ENCODE measurements around the gene SMARCD3.

The SMARCD3 gene

GRCh38 chr7:151244196-151244840 is 4.2 kb downstream of the SMARCD3 start:
- peaks cover 34 to 51% of the 10 kb centered on the region in 2 experiments for H3K4me1 ChIP-seq (ENCODE audit: control insufficient read depth in 1 of 2, insufficient read depth in 1 of 2, low read depth in 1 of 2, low read length in 1 of 2)
- peaks cover 72% of the 10 kb centered on the region for H3K27me3 ChIP-seq
- TF ChIP-seq CTCF (IDR thresholded peaks at IDR 0.05) = peak; percentile 92
- no peak overlapping the region for H3K27ac ChIP-seq
- peak overlapping the region in 1 of 2 experiments; percentile 46 for H3K4me3 ChIP-seq (ENCODE audit: low read depth in 1 of 2, low read length in 1 of 2)
- peaks cover 15% of the 10 kb centered on the region for H3K36me3 ChIP-seq
- H3K9me3 ChIP-seq = no peaks in the 10 kb centered on the region

DNA sequence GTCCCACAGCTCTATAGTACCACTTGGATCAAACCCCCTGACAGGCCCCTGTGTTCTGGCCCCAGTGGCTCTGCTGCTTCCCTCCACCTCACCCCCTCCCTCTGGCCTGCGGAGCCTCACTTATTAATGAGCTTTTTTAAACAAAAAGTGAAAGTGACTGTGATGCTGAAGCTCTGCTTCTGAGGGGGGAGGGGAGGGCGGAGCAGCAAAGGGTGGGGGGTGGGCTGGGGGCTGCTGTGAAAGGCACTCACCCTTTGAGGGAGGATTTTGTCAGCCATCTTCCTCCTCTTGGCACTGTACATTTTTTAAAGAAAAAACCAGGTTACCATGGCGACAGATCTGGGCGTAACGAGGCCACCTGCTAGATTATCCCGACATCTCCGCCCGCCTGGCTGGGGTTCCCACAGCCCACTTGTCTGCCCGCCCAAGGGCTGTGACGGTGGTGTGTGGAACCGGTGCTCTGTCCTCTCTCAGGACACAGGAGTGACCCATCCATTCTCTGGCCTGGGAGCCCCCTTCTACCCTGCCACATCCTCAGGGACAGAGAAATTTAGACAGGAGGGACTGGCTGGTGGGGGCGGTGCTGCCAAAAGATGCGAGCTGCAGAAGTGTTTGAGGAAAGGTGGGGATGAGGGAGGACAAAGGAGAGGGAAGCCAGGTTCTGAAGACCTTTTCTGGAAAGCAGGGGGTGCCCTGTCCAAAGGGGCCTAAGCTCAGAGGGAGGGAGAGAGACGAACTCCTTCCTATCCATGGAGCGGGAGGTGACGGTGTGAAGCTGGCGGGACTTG is 4.9 kb downstream of the SMARCD3 start:
- Histone ChIP-seq H3K4me3 (ENCODE audit: low read depth in 1 of 2, low read length in 1 of 2) (peak overlapping the region; percentile 24 to 46), H3K36me3 (peaks cover 22% of the 10 kb centered on the region), H3K4me1 (ENCODE audit: control insufficient read depth in 1 of 2, insufficient read depth in 1 of 2, low read depth in 1 of 2, low read length in 1 of 2) (peaks cover 28 to 44% of the 10 kb centered on the region in 2 experiments), H3K27me3 (peaks cover 64% of the 10 kb centered on the region), H3K27ac (no peak overlapping the region), H3K9me3 (no peaks in the 10 kb centered on the region)
- no peak for TF ChIP-seq CTCF (IDR thresholded peaks at IDR 0.05)

DNA sequence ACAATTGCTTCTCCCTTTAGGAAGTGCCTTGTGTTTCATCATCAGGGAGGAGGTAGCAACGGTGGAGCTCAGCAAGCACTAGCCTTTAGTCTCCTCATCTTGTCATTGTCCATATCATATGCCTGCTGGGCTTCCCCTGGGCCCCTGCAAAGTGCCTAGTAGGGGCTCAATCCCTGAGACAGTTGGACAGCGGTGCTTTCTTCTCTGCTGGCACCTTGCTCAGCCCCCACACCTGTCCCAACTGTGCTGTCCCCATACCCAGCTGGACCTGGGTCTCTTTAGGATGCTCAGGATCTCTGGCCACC is 5.5 kb downstream of the SMARCD3 start:
- TF ChIP-seq CTCF (IDR thresholded peaks at IDR 0.05) = no peak
- Histone ChIP-seq H3K4me1 (ENCODE audit: control insufficient read depth in 1 of 2, insufficient read depth in 1 of 2, low read depth in 1 of 2, low read length in 1 of 2) (peaks cover 28 to 38% of the 10 kb centered on the region in 2 experiments), H3K4me3 (ENCODE audit: low read depth in 1 of 2, low read length in 1 of 2) (peak overlapping the region in 1 of 2 experiments; percentile 46), H3K27me3 (peaks cover 58% of the 10 kb centered on the region), H3K9me3 (no peaks in the 10 kb centered on the region), H3K27ac (no peak overlapping the region), H3K36me3 (peaks cover 28% of the 10 kb centered on the region)

DNA sequence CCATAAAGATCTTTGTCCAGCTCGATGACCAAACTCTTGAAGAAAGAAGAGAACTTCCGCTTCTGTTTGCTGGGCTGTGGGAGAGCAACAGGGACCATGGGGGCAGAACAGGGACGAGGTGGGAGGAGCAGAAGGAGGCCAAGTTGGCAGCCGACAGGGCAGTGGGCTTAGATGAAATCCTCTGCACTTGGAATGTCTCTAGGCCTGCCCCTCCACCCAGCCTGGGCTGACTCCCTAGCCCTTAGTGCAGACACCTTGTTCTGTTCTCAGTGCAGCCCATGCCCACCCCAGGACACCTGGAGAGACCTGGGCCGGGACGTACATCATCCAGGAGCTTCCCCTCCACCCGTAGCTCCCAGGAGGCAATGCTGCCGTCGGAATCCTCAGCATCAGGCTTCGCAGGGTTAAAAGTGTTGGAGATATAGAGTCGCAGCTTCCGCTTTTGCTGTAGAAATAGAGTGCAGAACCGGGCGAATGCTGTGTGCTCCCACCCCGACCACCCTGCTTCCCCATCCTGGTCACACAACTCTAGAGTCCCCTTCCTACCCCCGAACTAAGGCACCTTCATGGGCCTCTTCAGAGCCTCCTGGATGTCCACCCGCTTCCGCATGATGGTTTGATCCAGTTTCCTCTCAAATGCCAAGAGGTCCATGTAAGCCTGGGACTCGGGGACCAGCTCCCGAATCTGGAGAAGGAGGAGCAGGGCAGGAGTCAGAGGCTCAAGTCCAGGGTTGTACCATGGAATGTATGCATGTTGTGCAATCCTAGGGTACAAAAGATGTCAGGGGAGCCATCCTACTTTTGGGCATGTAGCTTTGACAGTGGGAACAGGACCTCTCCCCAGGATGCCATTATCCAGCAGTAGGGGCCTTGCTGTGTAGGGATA is 6.1 kb downstream of the SMARCD3 start:
- no peak overlapping the region for H3K27ac ChIP-seq
- H3K36me3 ChIP-seq = peaks cover 34% of the 10 kb centered on the region
- H3K9me3 ChIP-seq = no peaks in the 10 kb centered on the region
- no peak overlapping the region for H3K4me3 ChIP-seq (ENCODE audit: low read depth in 1 of 2, low read length in 1 of 2)
- TF ChIP-seq CTCF (IDR thresholded peaks at IDR 0.05) = no peak
- H3K4me1 ChIP-seq (ENCODE audit: control insufficient read depth in 1 of 2, insufficient read depth in 1 of 2, low read depth in 1 of 2, low read length in 1 of 2) = peaks cover 28 to 32% of the 10 kb centered on the region in 2 experiments
- peaks cover 52% of the 10 kb centered on the region for H3K27me3 ChIP-seq

GRCh38 chr7:151241755-151242096 is 6.8 kb downstream of the SMARCD3 start:
- H3K27me3 ChIP-seq = peaks cover 46% of the 10 kb centered on the region
- no peak overlapping the region for H3K4me3 ChIP-seq (ENCODE audit: low read depth in 1 of 2, low read length in 1 of 2)
- peaks cover 28 to 32% of the 10 kb centered on the region in 2 experiments for H3K4me1 ChIP-seq (ENCODE audit: control insufficient read depth in 1 of 2, insufficient read depth in 1 of 2, low read depth in 1 of 2, low read length in 1 of 2)
- no peak overlapping the region for H3K27ac ChIP-seq
- peaks cover 41% of the 10 kb centered on the region for H3K36me3 ChIP-seq
- H3K9me3 ChIP-seq = no peaks in the 10 kb centered on the region
- no peak for TF ChIP-seq CTCF (IDR thresholded peaks at IDR 0.05)

Measured in neutrophil (primary cell).